WTC11 (cell line): ENCODE measurements around the gene ATP5F1D. TPM values are rescaled to one million over a fixed set of nuclear protein-coding genes. Genes with fewer than 3 reads are reported as not detected.
A peak's percentile ranks its signal among the peaks of the same experiment; 100 is the strongest.

Experiments used
- ATAC-seq: fragments of 200-7000 bp; cut with Tn5 transposase; 2 replicates; pipeline ENCODE4 v1.10.0; 2021; ENCODE audit warnings: mild to moderate bottlenecking, moderate library complexity
- CTCF ChIA-PET: fragments of 300-600 bp; sonication (Branson Sonifier 250); formaldehyde crosslinking; loops from one replicate; lab custom pipeline; 2021; ENCODE audit warnings: antibody characterized with exemption; lab: Charles Lee
- POLR2A ChIA-PET: fragments of 350-600 bp; sonication (Branson Sonifier 250); formaldehyde crosslinking; loops from one replicate; lab custom pipeline; 2021; ENCODE audit warnings: antibody characterized with exemption; lab: Charles Lee
- DNase-seq: peaks from one replicate; pipeline ENCODE4 v3.0.0; 2021; ENCODE audit warnings: low spot score
- H3K27ac Mint-ChIP-seq: 2 replicates; pipeline ENCODE4 v1.8.0; 2021; ENCODE audit warnings: mixed read lengths
- H3K27me3 Mint-ChIP-seq: 2 replicates; pipeline ENCODE4 v1.8.0; 2021; ENCODE audit warnings: low read depth, mild to moderate bottlenecking, moderate library complexity, mixed read lengths
- H3K36me3 Mint-ChIP-seq: 2 replicates; pipeline ENCODE4 v1.8.0; 2021; ENCODE audit warnings: mixed read lengths
- H3K4me1 Mint-ChIP-seq: 2 replicates; pipeline ENCODE4 v1.8.0; 2022; ENCODE audit warnings: mixed read lengths
- H3K4me3 Mint-ChIP-seq: 2 replicates; pipeline ENCODE4 v1.8.0; 2021; ENCODE audit warnings: mild to moderate bottlenecking, moderate library complexity, mixed read lengths
- H3K9me3 Mint-ChIP-seq: 2 replicates; pipeline ENCODE4 v1.8.0; 2021; ENCODE audit warnings: mixed read lengths
- FOXP1 ChIP-seq: sonication (generic); formaldehyde crosslinking; IDR thresholded peaks from 2 replicates; pipeline ENCODE4 v1.8.0; 2022; ENCODE audit warnings: missing genetic modification reagents, mild to moderate bottlenecking, moderate library complexity, borderline replicate concordance
- NFE2L1 ChIP-seq: sonication (generic); formaldehyde crosslinking; IDR thresholded peaks from 2 replicates; pipeline ENCODE4 v1.8.1; 2023; ENCODE audit warnings: missing genetic modification reagents
- NR3C1 ChIP-seq: sonication (generic); formaldehyde crosslinking; conservative IDR thresholded peaks from 2 replicates; pipeline ENCODE4 v1.8.1; 2023; ENCODE audit warnings: low read depth, mild to moderate bottlenecking, missing genetic modification reagents
- SP1 ChIP-seq: sonication (generic); formaldehyde crosslinking; conservative IDR thresholded peaks from 2 replicates; pipeline ENCODE4 v1.8.1; 2022; ENCODE audit warnings: missing genetic modification reagents
- TEAD4 ChIP-seq: sonication (generic); formaldehyde crosslinking; IDR thresholded peaks from 2 replicates; pipeline ENCODE4 v1.8.0; 2022; ENCODE audit warnings: mild to moderate bottlenecking, missing genetic modification reagents
- ZNF423 ChIP-seq: fragments of 250-450 bp; sonication (Bioruptor Pico); IDR thresholded peaks from 2 replicates; pipeline ENCODE4 v2.1.2; 2022; ENCODE audit warnings: mild to moderate bottlenecking, moderate library complexity
- total RNA-seq: library from RNA; stranded (reverse); gene quantifications from 3 replicates; pipeline ENCODE4 v1.2.3, GENCODE V29; 2021
- TF ChIP-seq, protein P1 (sequence below): sonication (generic); formaldehyde crosslinking; IDR thresholded peaks from 2 replicates; pipeline ENCODE4 v1.8.0; 2023; ENCODE audit warnings: missing genetic modification reagents, mild to moderate bottlenecking, borderline replicate concordance
- TF ChIP-seq, protein P2 (sequence below): sonication (generic); formaldehyde crosslinking; IDR thresholded peaks from 2 replicates; pipeline ENCODE4 v1.8.1; 2023; ENCODE audit warnings: mild to moderate bottlenecking, missing genetic modification reagents, moderate library complexity
- TF ChIP-seq, protein P3 (sequence below): sonication (generic); formaldehyde crosslinking; conservative IDR thresholded peaks from 2 replicates; pipeline ENCODE4 v1.8.1; 2023; ENCODE audit warnings: mild to moderate bottlenecking, low read depth, missing genetic modification reagents, moderate library complexity
- TF ChIP-seq, protein P4 (sequence below): sonication (generic); formaldehyde crosslinking; IDR thresholded peaks from 2 replicates; pipeline ENCODE4 v1.8.1; 2023; ENCODE audit warnings: mild to moderate bottlenecking, moderate library complexity, missing genetic modification reagents

ATP5F1D gene
- total RNA-seq, 1 experiment from 2014 or later, result 277 TPM

DNA sequence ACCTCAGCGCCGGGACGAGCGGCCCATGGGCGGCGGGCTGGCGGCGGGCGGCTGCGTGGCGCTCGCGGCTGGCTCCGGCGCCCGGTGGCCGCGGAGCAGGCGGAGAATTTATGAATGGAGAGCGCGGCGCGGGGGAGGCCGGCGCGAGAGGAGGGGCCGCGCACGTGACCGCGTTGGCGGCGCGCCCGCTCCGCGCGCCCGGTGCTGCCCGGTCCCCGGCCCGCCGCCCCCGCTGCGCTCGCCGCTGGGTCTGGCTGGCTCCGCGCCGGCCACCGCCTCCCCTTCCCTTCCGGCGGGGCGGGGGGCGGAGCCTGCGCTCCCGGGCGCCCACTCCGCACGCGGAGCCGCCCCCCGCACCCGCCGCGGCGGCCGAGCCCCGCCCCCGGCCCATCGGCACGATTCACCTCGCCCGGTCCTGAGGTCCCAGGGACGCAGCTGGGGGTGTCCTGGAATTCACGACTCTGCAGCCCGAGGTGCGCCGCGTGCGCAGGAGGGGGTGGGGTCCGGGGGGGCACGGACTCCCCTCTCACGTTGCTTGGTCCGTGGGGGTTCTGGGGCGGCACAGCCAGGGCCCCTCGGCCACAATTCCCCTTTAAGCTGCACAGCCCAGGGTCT lies 3.7 kb upstream of the ATP5F1D start, which contains the start of gene CBARP:
Gene CBARP (minus strand): TSS at position 252 of the 615 bp plus-strand sequence. CDS start 1,905 bp downstream, outside the sequence.
- no peaks in the 10 kb centered on the region for H3K9me3 Mint-ChIP-seq
- H3K27me3 Mint-ChIP-seq, result peaks cover 4% of the 10 kb centered on the region; the same call in 1 of the 2 replicates
- DNase-seq (peak; percentile 54), ATAC-seq (peak; percentile 6)
- H3K36me3 Mint-ChIP-seq, result no peaks in the 10 kb centered on the region
- ChIA-PET CTCF (interaction anchor here (0.6 to 9.7 kb wide), 8 partner anchors 15 to 173 kb away, joined by 3 to 648 read pairs (median 5); partner anchors contain the start of gene CIRBP), POLR2A (interaction anchor here (0.9 to 1.7 kb wide), 3 partner anchors 29 to 125 kb away, joined by 3 to 6 read pairs (median 4); partner anchors contain the start of gene CIRBP)
- peak within 1 kb of the TSS; percentile 87 for H3K27ac Mint-ChIP-seq
- H3K4me3 Mint-ChIP-seq, result peak within 1 kb of the TSS; percentile 76
- no peak for TF ChIP-seq NFE2L1
- TF ChIP-seq, protein P1, sequence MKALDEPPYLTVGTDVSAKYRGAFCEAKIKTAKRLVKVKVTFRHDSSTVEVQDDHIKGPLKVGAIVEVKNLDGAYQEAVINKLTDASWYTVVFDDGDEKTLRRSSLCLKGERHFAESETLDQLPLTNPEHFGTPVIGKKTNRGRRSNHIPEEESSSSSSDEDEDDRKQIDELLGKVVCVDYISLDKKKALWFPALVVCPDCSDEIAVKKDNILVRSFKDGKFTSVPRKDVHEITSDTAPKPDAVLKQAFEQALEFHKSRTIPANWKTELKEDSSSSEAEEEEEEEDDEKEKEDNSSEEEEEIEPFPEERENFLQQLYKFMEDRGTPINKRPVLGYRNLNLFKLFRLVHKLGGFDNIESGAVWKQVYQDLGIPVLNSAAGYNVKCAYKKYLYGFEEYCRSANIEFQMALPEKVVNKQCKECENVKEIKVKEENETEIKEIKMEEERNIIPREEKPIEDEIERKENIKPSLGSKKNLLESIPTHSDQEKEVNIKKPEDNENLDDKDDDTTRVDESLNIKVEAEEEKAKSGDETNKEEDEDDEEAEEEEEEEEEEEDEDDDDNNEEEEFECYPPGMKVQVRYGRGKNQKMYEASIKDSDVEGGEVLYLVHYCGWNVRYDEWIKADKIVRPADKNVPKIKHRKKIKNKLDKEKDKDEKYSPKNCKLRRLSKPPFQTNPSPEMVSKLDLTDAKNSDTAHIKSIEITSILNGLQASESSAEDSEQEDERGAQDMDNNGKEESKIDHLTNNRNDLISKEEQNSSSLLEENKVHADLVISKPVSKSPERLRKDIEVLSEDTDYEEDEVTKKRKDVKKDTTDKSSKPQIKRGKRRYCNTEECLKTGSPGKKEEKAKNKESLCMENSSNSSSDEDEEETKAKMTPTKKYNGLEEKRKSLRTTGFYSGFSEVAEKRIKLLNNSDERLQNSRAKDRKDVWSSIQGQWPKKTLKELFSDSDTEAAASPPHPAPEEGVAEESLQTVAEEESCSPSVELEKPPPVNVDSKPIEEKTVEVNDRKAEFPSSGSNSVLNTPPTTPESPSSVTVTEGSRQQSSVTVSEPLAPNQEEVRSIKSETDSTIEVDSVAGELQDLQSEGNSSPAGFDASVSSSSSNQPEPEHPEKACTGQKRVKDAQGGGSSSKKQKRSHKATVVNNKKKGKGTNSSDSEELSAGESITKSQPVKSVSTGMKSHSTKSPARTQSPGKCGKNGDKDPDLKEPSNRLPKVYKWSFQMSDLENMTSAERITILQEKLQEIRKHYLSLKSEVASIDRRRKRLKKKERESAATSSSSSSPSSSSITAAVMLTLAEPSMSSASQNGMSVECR, result no peak
- no peak for TF ChIP-seq ZNF423 (CRISPR knock-in tag)
- TF ChIP-seq, protein P2, sequence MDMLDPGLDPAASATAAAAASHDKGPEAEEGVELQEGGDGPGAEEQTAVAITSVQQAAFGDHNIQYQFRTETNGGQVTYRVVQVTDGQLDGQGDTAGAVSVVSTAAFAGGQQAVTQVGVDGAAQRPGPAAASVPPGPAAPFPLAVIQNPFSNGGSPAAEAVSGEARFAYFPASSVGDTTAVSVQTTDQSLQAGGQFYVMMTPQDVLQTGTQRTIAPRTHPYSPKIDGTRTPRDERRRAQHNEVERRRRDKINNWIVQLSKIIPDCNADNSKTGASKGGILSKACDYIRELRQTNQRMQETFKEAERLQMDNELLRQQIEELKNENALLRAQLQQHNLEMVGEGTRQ (CRISPR knock-in tag), result peak; percentile 78
- TF ChIP-seq, protein P3, sequence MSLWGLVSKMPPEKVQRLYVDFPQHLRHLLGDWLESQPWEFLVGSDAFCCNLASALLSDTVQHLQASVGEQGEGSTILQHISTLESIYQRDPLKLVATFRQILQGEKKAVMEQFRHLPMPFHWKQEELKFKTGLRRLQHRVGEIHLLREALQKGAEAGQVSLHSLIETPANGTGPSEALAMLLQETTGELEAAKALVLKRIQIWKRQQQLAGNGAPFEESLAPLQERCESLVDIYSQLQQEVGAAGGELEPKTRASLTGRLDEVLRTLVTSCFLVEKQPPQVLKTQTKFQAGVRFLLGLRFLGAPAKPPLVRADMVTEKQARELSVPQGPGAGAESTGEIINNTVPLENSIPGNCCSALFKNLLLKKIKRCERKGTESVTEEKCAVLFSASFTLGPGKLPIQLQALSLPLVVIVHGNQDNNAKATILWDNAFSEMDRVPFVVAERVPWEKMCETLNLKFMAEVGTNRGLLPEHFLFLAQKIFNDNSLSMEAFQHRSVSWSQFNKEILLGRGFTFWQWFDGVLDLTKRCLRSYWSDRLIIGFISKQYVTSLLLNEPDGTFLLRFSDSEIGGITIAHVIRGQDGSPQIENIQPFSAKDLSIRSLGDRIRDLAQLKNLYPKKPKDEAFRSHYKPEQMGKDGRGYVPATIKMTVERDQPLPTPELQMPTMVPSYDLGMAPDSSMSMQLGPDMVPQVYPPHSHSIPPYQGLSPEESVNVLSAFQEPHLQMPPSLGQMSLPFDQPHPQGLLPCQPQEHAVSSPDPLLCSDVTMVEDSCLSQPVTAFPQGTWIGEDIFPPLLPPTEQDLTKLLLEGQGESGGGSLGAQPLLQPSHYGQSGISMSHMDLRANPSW (CRISPR knock-in tag), result no peak
- no peak; the same call in 1 of the 2 replicates for TF ChIP-seq SP1
- no peak for TF ChIP-seq TEAD4 (CRISPR knock-in tag)
- no peak for TF ChIP-seq NR3C1
- TF ChIP-seq, all 79 proteins: peak for 1
- H3K4me1 Mint-ChIP-seq, result peaks cover 17% of the 10 kb centered on the region

DNA sequence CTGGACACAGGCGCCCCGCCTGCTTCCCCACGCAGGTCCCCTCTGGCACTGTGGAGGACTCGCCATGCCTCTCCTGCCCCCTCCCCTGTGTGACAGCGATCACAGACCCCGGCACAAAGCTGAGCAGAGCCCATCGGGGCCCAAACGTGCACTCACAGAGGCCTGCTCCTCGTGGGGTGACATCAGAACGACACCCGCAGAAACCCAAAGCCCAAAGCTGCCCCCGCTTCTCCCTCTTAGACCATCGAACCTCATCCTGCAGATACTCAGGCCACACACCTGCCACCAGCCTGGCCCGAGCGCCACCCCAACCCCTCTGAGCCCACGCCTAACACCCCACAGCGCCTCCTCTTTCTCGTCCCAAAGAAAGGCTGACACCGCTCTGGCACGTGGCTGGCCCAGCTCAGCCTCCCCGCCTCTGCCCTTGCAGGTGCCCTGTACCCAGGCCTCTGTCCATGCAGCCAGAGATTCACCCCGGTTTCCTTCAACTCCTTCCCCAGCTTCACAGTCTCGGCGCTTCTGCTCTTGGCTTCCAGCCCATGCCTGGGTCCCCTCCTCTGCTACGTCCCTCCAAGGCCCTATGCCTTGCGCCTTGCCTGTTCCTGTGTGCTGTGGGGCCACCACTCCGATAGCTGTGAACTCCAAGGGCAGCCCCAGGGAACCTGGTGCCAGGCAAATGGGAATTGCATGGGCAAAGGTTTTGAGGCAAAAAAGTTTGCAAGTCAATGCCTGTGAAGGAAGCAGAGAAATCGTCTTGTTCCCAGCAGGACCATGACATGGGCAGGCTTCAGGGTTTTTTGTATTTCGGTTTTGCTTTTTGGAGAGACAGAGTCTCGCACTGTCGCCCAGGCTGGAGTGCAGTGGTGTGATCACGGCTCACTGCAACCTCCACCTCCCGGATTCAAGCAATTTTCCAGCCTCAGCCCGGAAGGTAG lies 2.9 kb upstream of the ATP5F1D start:
- POLR2A ChIA-PET, result interaction anchor here (0.6 to 1.7 kb wide), 4 partner anchors 28 to 125 kb away, joined by 3 to 6 read pairs (median 4); partner anchors contain the start of gene CIRBP
- Mint-ChIP-seq H3K4me3 (peak overlapping the region; percentile 76), H3K9me3 (no peaks in the 10 kb centered on the region), H3K4me1 (peaks cover 17% of the 10 kb centered on the region), H3K27me3 (peaks cover 4% of the 10 kb centered on the region; the same call in 1 of the 2 replicates), H3K27ac (peak overlapping the region; percentile 87), H3K36me3 (no peaks in the 10 kb centered on the region)
- peak; percentile 68; the same call in 1 of the 2 replicates for TF ChIP-seq FOXP1 (CRISPR knock-in tag)
- TF ChIP-seq, protein P4, sequence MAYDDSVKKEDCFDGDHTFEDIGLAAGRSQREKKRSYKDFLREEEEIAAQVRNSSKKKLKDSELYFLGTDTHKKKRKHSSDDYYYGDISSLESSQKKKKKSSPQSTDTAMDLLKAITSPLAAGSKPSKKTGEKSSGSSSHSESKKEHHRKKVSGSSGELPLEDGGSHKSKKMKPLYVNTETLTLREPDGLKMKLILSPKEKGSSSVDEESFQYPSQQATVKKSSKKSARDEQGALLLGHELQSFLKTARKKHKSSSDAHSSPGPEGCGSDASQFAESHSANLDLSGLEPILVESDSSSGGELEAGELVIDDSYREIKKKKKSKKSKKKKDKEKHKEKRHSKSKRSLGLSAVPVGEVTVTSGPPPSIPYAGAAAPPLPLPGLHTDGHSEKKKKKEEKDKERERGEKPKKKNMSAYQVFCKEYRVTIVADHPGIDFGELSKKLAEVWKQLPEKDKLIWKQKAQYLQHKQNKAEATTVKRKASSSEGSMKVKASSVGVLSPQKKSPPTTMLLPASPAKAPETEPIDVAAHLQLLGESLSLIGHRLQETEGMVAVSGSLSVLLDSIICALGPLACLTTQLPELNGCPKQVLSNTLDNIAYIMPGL (CRISPR knock-in tag), result no peak
- ATAC-seq, result no peak
- CTCF ChIA-PET, result interaction anchor here (0.6 to 9.7 kb wide), 8 partner anchors 16 to 174 kb away, joined by 3 to 648 read pairs (median 5); partner anchors contain the start of gene CIRBP
- DNase-seq, result no peak
